Stimulated activated naive CD8-positive, alpha-beta T cell treated with anti-CD3 and anti-CD28 coated beads, Interleukin-15, amount 100 ng/mL, for 72 hours (primary cell): Measurements from ENCODE around the gene MRPL32.
"Not testable (repeated sequence)": the region's sequence is repeated elsewhere in the genome, so short reads cannot be mapped to it uniquely, and the experiment has no call there.

Experiments used
- ATAC-seq: fragments of 150-1000 bp; cut with Tn5 transposase; 2 replicates; pipeline ENCODE4 v1.10.0; 2021; ENCODE audit warnings: mild to moderate bottlenecking, moderate library complexity
- DNase-seq, 2 donors: peaks; one replicate each; pipeline ENCODE4 v3.0.0; 2021 to 2022
- H3K27ac Mint-ChIP-seq, 2 donors: one replicate each; pipeline ENCODE4 v1.8.0; 2022; ENCODE audit warnings: mild to moderate bottlenecking in 2 of 2, mixed read lengths in 2 of 2, moderate library complexity in 2 of 2
- H3K27me3 Mint-ChIP-seq: one replicate; pipeline ENCODE4 v1.8.0; 2022; ENCODE audit warnings: mixed read lengths
- H3K4me1 Mint-ChIP-seq: one replicate; pipeline ENCODE4 v1.8.0; 2022; ENCODE audit warnings: mild to moderate bottlenecking, mixed read lengths
- H3K4me3 Mint-ChIP-seq, 2 donors: one replicate each; pipeline ENCODE4 v1.8.0; 2022; ENCODE audit warnings: mild to moderate bottlenecking in 2 of 2, mixed read lengths in 2 of 2, moderate library complexity in 1 of 2
- H3K9me3 Mint-ChIP-seq, 2 donors: one replicate each; pipeline ENCODE4 v1.8.0; 2022; ENCODE audit warnings: mixed read lengths in 2 of 2

The MRPL32 gene

DNA sequence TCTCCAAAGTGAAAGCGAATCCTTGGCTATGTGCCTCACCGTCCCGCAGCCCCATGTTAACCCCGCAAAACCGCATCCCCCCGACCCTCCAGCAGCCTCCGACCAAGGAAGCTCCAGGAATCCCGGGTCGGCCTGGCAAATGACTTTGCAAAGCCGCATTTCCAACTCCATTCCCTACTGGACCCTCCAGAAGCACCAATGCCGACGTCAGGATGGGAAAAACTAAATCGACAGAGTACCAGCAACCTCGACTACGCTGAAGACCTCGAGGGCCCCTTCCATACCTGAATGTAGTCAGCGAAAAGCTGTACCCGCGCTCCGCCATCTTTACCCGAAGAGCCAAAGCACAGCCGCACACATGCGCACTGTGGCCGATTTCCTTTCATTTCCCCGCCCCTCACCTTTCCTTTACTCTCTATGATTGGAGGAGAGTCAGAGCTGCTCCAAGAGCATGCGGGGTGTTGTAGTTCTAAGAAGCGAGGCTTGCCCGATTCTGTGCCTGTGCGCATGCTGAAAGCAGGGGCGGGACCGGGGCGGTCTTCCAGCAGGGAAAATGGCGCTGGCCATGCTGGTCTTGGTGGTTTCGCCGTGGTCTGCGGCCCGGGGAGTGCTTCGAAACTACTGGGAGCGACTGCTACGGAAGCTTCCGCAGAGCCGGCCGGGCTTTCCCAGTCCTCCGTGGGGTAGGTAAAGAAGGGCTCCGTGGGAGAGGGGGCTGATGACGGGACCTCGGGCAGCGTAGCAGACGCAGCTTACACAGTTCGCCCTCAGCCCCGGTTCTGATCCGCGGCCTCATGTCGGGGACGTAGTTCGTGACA, at the start of gene MRPL32, which contains the start of gene PSMA2:
Gene MRPL32 (plus strand): TSS at position 543 of the 818 bp plus-strand sequence. CDS start 11 bp downstream, at position 554.
Gene PSMA2 (minus strand): TSS at position 341 of the 818 bp plus-strand sequence. CDS start 16 bp downstream, at position 325.
- Mint-ChIP-seq H3K4me3 (peak within 1 kb of the TSS; percentile 97 to 99), H3K4me1 (peaks cover 61% of the 10 kb centered on the region), H3K9me3 (no peaks in the 10 kb centered on the region), H3K27ac (peak within 1 kb of the TSS; percentile 100), H3K27me3 (no peaks in the 10 kb centered on the region)
- peak; percentile 100 for ATAC-seq
- peak; percentile 90 to 95 for DNase-seq

DNA sequence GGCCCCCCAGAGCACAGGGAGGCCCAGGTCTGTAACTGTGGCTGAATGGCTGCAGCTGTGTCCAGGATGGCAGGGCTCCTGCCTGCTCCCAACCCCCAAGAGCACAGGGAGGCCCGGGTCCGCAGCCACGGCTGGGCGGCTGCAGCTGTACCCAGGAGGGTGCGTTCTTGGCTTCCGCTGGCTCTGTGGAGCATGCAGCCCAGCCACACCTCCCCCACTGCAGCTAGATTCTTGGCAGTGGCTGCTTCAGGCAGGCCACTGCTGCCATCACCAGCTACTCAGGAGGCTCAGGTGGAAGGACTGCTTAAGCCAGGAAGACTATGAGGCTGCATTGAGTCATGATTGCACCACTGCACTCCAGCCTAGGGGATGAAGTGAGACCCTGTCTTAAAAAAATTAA, 48.2 kb upstream of the MRPL32 start:
- Mint-ChIP-seq H3K4me1 (peaks cover 23% of the 10 kb centered on the region), H3K27ac (no peak overlapping the region), H3K27me3 (no peaks in the 10 kb centered on the region), H3K4me3 (no peak overlapping the region), H3K9me3 (no peaks in the 10 kb centered on the region)
- ATAC-seq (no peak), DNase-seq (no peak)

DNA sequence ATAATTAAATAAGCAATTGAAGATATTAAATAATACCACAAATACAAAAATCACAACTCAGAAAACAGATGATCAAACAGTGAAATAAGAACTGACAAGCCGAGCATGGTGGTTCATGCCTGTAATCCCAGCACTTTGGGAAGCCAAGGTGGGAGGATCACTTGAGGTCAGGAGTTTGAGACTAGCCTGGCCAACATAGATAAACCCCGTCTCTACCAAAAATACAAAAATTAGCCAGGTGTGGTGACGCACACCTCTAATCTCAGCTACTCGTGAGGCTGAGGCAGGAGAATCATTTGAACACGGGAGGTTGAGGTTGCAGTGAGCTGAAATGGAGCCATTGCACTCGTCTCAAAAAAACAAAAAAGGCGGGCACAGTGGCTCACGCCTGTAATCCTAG, 47.0 kb upstream of the MRPL32 start:
- H3K4me1 Mint-ChIP-seq, result peaks cover 29% of the 10 kb centered on the region
- ATAC-seq, H3K9me3 Mint-ChIP-seq, DNase-seq, H3K27ac Mint-ChIP-seq, H3K4me3 Mint-ChIP-seq, H3K27me3 Mint-ChIP-seq: not testable (repeated sequence)

DNA sequence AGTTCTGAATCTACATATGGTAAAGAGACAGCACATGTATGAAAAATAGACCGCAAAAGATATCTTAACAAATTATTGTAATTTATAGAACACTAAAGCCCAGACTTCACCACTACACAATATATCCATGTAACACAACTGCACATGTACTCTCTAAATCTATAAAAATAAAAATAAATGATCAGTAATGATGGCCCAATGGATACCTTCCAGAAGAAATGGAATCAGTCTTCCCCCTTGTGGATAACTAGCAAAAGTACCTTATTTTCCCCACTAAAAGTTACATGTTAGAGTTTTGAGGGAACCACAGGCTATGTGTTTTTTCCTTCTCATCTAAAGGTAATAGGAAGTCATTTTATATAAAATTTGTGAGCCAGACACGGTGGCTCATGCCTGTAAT, 46.0 kb upstream of the MRPL32 start:
- no peak overlapping the region for H3K27ac Mint-ChIP-seq
- H3K9me3 Mint-ChIP-seq, result no peaks in the 10 kb centered on the region
- H3K4me1 Mint-ChIP-seq, result peaks cover 29% of the 10 kb centered on the region
- no peak for ATAC-seq
- H3K4me3 Mint-ChIP-seq, result no peak overlapping the region
- no peaks in the 10 kb centered on the region for H3K27me3 Mint-ChIP-seq
- no peak for DNase-seq

DNA sequence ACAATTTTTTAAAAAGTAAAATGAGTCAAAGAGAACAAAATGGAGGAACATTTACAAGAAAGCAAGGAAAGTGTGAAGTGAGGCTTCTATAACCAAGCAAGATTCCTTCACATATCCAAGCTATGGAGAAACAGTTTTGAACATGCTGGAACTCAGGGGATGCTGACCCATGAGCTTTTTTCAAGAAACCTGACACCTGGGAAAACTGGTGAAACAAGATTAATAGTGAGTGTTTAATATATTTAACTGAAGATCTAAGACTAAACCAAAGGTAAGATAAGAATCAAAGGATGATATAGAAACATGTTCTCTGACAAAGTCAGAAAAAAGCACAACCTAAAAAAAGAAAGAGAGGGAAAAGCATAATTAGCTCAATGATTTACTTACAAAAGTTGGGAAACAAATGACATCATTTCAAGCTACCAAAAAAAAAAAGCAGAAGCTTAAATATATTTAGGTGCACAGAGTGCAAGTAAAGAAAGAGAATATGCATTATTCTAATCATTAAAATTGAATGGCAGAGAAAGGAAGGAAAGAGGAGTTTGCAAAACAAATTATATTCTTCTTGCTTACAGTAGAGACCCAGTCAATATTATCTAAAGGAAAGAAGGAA, 45.2 kb upstream of the MRPL32 start:
- DNase-seq (no peak), ATAC-seq (no peak)
- Mint-ChIP-seq H3K27me3 (no peaks in the 10 kb centered on the region), H3K27ac (peak overlapping the region in 1 of 2 donors; percentile 55), H3K9me3 (no peaks in the 10 kb centered on the region), H3K4me1 (peaks cover 29% of the 10 kb centered on the region), H3K4me3 (peak overlapping the region; percentile 48 to 87)

DNA sequence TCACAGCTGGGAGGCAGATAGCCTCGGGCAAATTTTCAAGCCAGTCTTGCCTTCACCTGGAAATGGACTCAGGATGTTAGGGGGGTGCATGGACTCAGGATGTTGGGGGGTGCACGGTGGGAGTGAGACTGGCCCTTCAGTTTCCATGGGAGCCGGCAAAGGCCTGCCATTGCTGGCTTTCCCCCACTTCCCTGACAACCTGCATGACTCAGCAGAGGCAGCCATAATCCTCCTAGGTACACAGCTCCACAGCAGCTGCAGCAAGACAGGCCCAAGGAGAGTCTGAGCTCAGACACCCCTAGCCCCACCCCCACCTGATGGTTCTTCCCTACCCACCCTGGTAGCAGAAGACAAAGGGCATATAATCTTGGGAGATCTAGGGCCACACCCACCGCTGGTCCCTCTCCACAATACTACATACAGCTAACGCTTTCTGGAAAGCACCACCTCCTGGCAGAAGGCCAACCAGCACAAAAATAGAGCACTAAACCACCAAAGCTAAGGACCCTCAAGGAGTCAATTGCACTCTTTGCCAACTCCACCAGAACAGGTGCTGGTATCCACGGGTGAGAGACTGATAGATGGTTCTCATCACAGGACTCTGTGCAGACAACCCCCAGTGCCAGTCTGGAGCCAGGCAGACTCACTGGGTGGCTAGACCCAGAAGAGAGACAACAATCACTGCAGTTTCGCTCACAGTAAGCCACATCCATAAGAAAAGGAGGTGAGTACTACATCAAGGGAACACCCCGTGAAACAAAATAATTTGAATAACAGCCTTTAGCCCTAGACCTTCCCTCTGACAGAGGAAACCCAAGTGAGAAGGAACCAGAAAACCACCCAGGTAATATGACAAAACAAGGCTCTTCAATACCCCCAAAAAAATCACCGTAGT, 38.6 kb upstream of the MRPL32 start:
- ATAC-seq (no peak), DNase-seq (no peak)
- H3K9me3 Mint-ChIP-seq, result peaks cover 21 to 36% of the 10 kb centered on the region in 2 donors
- peaks cover 9% of the 10 kb centered on the region for H3K4me1 Mint-ChIP-seq
- no peak overlapping the region for H3K4me3 Mint-ChIP-seq
- no peaks in the 10 kb centered on the region for H3K27me3 Mint-ChIP-seq
- no peak overlapping the region for H3K27ac Mint-ChIP-seq

DNA sequence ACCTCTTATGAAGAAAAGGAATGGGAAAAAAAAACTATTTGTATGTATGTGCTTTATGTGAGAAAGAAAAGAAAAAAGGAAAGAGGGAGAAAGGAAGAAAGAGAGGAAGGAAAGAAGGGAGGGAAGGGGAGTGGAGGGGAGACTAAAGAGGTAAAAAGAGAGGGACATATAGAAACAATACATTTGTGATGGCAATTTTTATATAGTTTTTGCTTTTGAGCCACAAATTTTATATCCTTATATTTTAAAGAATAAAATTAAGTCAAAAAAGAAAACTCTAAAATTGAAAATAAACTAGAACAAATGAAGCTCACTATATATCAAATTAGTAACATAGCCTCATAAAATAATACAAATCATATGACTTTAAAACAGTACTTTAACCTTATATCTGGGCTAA, 31.3 kb upstream of the MRPL32 start:
- Mint-ChIP-seq H3K27ac (no peak overlapping the region), H3K27me3 (no peaks in the 10 kb centered on the region), H3K4me1 (peaks cover 3% of the 10 kb centered on the region), H3K9me3 (peaks cover 6 to 15% of the 10 kb centered on the region in 2 donors), H3K4me3 (no peak overlapping the region)
- DNase-seq (no peak), ATAC-seq (no peak)

DNA sequence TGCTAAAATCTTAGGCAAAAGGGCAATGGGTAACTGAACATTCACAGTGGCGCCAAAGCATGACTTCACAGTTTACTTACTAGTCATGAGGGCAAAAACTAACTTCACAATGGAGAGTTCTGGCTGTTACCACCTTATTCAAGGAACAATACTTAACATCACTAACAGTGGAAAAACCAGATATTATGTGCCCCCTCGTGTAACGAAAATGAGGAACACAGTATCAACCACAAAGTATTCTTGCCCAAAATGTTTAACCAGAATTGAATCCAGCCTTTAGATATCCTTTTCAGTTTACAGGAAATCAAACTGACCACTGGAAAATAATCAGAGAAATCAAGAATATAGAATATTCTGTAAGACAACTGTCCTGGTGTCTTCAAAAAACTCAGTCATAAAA, 29.8 kb upstream of the MRPL32 start:
- peaks cover 0 to 6% of the 10 kb centered on the region in 2 donors for H3K9me3 Mint-ChIP-seq
- no peak overlapping the region for H3K27ac Mint-ChIP-seq
- DNase-seq (no peak), ATAC-seq (no peak)
- no peaks in the 10 kb centered on the region for H3K27me3 Mint-ChIP-seq
- H3K4me3 Mint-ChIP-seq, result no peak overlapping the region
- peaks cover 11% of the 10 kb centered on the region for H3K4me1 Mint-ChIP-seq

DNA sequence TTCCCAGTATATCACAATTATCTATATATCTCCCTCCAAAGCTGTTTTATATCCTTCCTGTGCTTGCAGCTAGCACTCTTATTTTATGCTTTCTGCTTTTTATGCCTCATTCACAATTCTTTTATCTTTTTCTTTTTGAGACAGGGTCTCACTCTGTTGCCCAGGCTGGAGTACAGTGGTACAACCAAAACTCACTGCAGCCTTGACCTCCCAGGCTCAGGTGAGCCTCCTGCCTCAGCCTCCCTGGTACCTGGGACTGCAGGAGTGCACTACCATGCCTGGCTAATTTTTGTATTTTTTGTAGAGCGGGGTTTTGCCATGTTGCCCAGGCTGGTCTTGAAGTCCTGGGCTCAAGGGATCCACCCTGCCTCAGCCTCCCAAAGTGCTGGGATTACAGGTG, 26.0 kb upstream of the MRPL32 start:
- H3K27ac Mint-ChIP-seq, result no peak overlapping the region

DNA sequence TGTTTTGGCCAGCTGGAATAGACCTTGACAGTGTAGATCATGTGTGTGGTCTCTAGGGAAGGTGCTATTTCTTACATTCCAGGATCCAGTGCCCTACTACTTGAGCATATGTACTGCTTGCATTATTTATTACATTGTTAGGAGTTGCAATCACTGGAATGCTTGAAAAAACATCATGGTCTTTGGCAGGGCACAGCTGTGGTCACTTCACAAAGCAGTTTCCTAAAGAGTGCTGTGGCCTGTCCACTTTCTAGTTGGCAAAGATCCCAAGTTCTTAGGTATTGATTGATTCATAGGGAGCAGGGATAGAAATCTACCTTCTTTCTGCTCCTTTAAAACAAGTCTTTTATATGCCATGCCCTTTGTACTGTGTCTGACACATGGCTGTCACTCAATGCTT, 24.9 kb upstream of the MRPL32 start:
- DNase-seq (no peak), ATAC-seq (no peak)
- Mint-ChIP-seq H3K4me1 (peaks cover 48% of the 10 kb centered on the region), H3K9me3 (no peaks in the 10 kb centered on the region), H3K27ac (no peak overlapping the region), H3K4me3 (no peak overlapping the region), H3K27me3 (no peaks in the 10 kb centered on the region)

More for the DNA sequence above, 26.0 kb upstream of the MRPL32 start:
- Mint-ChIP-seq H3K4me3 (no peak overlapping the region), H3K4me1 (peaks cover 41% of the 10 kb centered on the region), H3K9me3 (no peaks in the 10 kb centered on the region), H3K27me3 (no peaks in the 10 kb centered on the region)
- ATAC-seq, result no peak
- DNase-seq, result no peak

DNA sequence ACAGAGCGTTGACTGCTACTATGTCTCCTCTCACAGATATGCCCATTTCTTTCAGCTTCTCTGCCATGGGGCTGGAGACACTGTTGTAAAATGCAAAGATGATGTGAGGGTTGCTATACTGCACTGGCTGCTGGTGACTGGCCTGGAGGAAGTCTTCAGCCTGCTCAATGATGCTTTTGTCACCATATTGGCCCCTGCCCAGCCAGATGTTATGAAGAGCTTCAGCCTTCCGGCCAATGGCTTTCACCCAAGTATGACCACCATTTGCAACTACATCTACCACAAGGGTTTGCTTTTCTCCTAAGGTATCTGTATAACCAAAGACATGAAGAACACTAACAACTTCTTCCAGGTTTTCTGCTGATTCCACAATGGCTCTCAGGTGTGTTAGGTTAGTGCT, 21.9 kb upstream of the MRPL32 start:
- Mint-ChIP-seq H3K9me3 (no peaks in the 10 kb centered on the region), H3K27ac (no peak overlapping the region), H3K27me3 (no peaks in the 10 kb centered on the region), H3K4me1 (peaks cover 78% of the 10 kb centered on the region), H3K4me3 (peak overlapping the region in 1 of 2 donors; percentile 99)
- ATAC-seq (no peak), DNase-seq (no peak)

DNA sequence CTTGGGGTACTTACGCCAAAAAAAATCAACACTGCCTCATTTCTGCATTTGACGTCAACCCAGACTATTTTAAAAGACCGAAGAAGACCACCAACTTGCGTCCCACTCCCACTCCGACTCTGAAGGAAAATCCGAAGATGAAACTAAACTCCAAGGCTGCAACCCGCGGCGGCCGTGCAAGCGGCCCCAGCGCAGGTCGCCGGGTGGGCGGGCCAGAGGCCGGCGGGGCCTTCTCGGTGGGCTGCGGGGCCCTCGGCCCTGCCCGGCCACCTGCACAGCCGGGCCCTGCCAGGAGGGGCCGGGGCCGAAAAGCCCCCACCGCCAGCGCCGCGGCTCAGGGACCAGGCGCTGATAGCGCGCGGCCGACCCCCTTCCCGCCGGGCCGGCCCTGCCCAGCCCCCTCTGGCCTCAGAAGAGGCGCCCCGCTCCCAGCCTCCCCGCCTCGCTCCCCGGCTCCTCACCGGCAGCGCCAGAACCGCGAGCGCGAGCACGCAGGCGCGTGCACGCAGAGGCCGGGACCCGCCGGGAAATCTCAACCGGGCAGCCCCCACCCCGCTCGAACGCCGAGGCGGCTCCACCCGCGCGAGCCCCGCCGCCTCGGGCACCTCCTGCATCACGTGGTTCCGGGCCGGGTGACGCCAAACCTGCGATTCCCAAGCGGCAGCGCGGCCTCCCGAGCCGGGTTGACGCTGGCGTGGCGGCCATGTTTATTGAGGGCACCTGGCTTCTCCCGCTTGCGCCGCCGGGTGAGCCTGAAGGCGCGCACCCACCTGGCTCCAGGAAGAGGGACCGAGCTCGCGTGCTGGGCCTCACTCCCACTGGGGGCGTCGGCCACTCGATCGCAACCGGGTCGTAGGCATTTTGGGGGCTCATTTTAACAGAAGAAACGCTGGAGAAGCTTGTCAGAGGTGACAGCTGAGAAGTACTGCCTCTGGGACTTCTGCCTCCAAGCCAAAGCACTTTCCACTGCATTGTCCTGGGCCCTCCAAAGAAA, 20.4 kb upstream of the MRPL32 start, which contains the start of gene C7orf25:
Gene C7orf25 (minus strand): TSS at position 617 of the 994 bp plus-strand sequence. CDS start 1,170 bp downstream, outside the sequence.
- H3K4me1 Mint-ChIP-seq, result peaks cover 75% of the 10 kb centered on the region
- H3K27ac Mint-ChIP-seq, result peak within 1 kb of the TSS; percentile 92 to 98
- H3K4me3 Mint-ChIP-seq, result peak within 1 kb of the TSS; percentile 94 to 99
- H3K27me3 Mint-ChIP-seq, result no peaks in the 10 kb centered on the region
- ATAC-seq (peak; percentile 94), DNase-seq (peak; percentile 92 to 95)
- no peaks in the 10 kb centered on the region for H3K9me3 Mint-ChIP-seq

DNA sequence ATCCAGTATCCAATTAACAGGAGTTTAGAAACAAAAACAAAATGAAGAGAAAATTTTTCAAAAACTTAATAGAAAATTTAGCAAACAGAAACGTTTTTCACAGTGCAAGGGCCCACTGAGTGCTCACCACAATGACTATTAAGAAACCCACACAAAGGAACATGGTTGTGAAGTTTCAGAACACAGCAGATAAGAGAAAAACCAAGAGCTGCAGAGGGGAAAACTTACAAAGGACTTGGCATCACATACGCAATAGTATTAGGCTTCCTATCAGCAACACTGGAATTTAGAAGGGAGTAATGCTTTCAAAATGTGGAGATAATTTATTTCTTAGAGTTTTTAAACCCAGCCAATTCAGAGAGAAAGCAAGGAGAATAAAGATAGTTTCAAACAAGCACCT, 18.6 kb upstream of the MRPL32 start:
- Mint-ChIP-seq H3K4me1 (peaks cover 62% of the 10 kb centered on the region), H3K27me3 (no peaks in the 10 kb centered on the region), H3K9me3 (no peaks in the 10 kb centered on the region), H3K27ac (peak overlapping the region in 1 of 2 donors; percentile 88), H3K4me3 (peak overlapping the region; percentile 84 to 89)
- ATAC-seq, result peak; percentile 50
- DNase-seq, result no peak

DNA sequence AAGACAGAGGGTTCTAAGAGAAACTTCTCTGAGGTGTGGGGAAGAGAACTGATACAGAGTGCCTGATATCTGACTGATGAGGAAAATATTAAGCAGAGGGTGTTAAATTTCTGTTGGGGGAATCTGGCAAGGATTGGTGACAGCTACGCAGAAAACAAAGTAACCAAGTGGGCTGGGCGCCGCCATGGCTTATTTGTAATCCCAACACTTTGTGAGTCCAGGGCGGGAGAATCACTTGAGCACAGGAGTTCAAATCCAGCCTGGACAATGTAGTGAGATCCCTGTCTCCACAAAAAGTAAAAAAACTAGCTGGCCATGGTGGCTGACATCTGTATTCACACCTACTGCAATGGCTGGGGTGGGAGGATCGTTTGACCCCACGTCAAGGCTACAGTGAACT, 18.2 kb upstream of the MRPL32 start:
- DNase-seq, result no peak
- Mint-ChIP-seq H3K27ac (peak overlapping the region in 1 of 2 donors; percentile 88), H3K27me3 (no peaks in the 10 kb centered on the region), H3K4me1 (peaks cover 62% of the 10 kb centered on the region), H3K9me3 (no peaks in the 10 kb centered on the region), H3K4me3 (peak overlapping the region; percentile 84 to 89)
- no peak for ATAC-seq
